WTC11 (cell line): ENCODE measurements around the gene OTUB2.

Experiments used
- CREB1 ChIP-seq: sonication (generic); formaldehyde crosslinking; IDR thresholded peaks from 2 replicates; pipeline ENCODE4 v1.8.0; 2023; ENCODE audit warnings: mild to moderate bottlenecking, missing genetic modification reagents
- FOXP1 ChIP-seq: sonication (generic); formaldehyde crosslinking; IDR thresholded peaks from 2 replicates; pipeline ENCODE4 v1.8.0; 2022; ENCODE audit warnings: missing genetic modification reagents, mild to moderate bottlenecking, moderate library complexity, borderline replicate concordance
- GTF2I ChIP-seq: fragments of 250-450 bp; sonication (Bioruptor Pico); conservative IDR thresholded peaks from 2 replicates; pipeline ENCODE4 v1.4.0; 2021; ENCODE audit warnings: mild to moderate bottlenecking
- NFYB ChIP-seq: sonication (generic); formaldehyde crosslinking; conservative IDR thresholded peaks from 2 replicates; pipeline ENCODE4 v1.8.0; 2022; ENCODE audit warnings: low read depth, missing genetic modification reagents
- NR1H2 ChIP-seq: sonication (generic); formaldehyde crosslinking; IDR thresholded peaks from 2 replicates; pipeline ENCODE4 v1.9.0; 2021; ENCODE audit warnings: mild to moderate bottlenecking, moderate library complexity, missing genetic modification reagents
- TCF7 ChIP-seq: sonication (generic); formaldehyde crosslinking; IDR thresholded peaks from 2 replicates; pipeline ENCODE4 v1.8.0; 2022; ENCODE audit warnings: mild to moderate bottlenecking, low read depth, missing genetic modification reagents, moderate library complexity
- ZNF121 ChIP-seq: sonication (generic); formaldehyde crosslinking; IDR thresholded peaks from 2 replicates; pipeline ENCODE4 v1.8.0; 2023; ENCODE audit warnings: missing genetic modification reagents
- ZNF219 ChIP-seq: sonication (generic); formaldehyde crosslinking; IDR thresholded peaks from 2 replicates; pipeline ENCODE4 v1.8.0; 2023; ENCODE audit warnings: missing genetic modification reagents, mild to moderate bottlenecking, borderline replicate concordance
- TF ChIP-seq, protein P1 (sequence below): fragments of 200-600 bp; IDR thresholded peaks from 2 replicates; pipeline ENCODE4 v1.8.0; 2022; ENCODE audit warnings: antibody characterized with exemption
- TF ChIP-seq, protein P2 (sequence below): fragments of 250-450 bp; sonication (Bioruptor Pico); IDR thresholded peaks from 2 replicates; pipeline ENCODE4 v1.9.0; 2021; ENCODE audit warnings: mild to moderate bottlenecking
- TF ChIP-seq, protein P3 (sequence below): sonication (generic); formaldehyde crosslinking; IDR thresholded peaks from 2 replicates; pipeline ENCODE4 v1.8.1; 2022; ENCODE audit warnings: low read depth, missing genetic modification reagents, borderline replicate concordance
- TF ChIP-seq, protein P4 (sequence below): sonication (generic); formaldehyde crosslinking; IDR thresholded peaks from 2 replicates; pipeline ENCODE4 v1.8.1; 2022; ENCODE audit warnings: low read depth, mild to moderate bottlenecking, moderate library complexity, missing genetic modification reagents, borderline replicate concordance
- TF ChIP-seq, protein P5 (sequence below): sonication (generic); formaldehyde crosslinking; IDR thresholded peaks from 2 replicates; pipeline ENCODE4 v1.8.1; 2023; ENCODE audit warnings: mild to moderate bottlenecking, missing genetic modification reagents, borderline replicate concordance
- TF ChIP-seq, protein P6 (sequence below): sonication (generic); formaldehyde crosslinking; conservative IDR thresholded peaks from 2 replicates; pipeline ENCODE4 v1.8.1; 2022; ENCODE audit warnings: mild to moderate bottlenecking, missing genetic modification reagents

DNA sequence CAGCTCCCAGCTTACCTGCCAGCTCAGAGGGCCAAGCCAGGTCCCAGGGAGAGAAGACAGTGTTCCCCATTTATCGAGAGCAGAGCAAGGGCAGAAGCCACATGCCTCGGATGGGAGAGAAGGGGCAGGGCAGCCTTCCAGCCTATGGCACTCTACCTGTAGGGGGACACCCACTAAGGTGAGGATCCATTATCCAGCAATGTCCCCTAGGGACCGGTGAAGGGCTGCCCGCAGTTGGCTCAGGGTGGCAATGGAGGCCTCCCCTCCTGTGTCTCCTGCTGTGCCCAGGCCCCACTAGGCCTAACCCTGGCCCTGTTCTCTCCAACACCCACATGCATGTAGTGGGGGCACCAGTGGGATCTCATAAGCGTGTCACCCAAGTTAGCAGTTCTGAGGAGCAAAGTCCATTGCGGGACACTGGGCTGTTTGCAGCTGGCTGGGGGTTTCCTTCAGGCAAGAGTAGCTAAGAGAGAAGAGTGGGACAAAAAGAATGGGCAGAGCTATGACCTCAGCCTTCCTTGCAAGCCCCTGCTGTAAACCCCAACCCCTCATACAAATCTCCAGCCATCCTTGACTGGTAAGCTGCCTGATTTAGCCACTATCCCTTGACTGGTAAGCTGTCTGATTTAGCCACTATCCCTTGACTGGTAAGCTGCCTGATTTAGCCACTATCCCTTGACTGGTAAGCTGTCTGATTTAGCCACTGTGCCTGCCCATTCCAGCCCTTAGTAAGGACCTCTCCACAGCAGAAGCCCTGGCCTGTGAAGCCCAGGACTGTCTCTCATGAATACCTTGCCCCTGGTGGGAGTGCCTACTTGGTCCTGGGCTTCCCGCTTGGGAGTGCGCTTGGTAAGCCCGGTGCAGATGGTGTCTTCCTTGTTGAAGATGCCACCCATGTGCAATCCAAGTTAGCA lies 44.6 kb upstream of the OTUB2 start:
- TF ChIP-seq, protein P1, sequence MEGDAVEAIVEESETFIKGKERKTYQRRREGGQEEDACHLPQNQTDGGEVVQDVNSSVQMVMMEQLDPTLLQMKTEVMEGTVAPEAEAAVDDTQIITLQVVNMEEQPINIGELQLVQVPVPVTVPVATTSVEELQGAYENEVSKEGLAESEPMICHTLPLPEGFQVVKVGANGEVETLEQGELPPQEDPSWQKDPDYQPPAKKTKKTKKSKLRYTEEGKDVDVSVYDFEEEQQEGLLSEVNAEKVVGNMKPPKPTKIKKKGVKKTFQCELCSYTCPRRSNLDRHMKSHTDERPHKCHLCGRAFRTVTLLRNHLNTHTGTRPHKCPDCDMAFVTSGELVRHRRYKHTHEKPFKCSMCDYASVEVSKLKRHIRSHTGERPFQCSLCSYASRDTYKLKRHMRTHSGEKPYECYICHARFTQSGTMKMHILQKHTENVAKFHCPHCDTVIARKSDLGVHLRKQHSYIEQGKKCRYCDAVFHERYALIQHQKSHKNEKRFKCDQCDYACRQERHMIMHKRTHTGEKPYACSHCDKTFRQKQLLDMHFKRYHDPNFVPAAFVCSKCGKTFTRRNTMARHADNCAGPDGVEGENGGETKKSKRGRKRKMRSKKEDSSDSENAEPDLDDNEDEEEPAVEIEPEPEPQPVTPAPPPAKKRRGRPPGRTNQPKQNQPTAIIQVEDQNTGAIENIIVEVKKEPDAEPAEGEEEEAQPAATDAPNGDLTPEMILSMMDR: no peak
- TF ChIP-seq, protein P2, sequence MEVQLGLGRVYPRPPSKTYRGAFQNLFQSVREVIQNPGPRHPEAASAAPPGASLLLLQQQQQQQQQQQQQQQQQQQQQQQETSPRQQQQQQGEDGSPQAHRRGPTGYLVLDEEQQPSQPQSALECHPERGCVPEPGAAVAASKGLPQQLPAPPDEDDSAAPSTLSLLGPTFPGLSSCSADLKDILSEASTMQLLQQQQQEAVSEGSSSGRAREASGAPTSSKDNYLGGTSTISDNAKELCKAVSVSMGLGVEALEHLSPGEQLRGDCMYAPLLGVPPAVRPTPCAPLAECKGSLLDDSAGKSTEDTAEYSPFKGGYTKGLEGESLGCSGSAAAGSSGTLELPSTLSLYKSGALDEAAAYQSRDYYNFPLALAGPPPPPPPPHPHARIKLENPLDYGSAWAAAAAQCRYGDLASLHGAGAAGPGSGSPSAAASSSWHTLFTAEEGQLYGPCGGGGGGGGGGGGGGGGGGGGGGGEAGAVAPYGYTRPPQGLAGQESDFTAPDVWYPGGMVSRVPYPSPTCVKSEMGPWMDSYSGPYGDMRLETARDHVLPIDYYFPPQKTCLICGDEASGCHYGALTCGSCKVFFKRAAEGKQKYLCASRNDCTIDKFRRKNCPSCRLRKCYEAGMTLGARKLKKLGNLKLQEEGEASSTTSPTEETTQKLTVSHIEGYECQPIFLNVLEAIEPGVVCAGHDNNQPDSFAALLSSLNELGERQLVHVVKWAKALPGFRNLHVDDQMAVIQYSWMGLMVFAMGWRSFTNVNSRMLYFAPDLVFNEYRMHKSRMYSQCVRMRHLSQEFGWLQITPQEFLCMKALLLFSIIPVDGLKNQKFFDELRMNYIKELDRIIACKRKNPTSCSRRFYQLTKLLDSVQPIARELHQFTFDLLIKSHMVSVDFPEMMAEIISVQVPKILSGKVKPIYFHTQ (CRISPR knock-in tag): no peak
- TF ChIP-seq, protein P3, sequence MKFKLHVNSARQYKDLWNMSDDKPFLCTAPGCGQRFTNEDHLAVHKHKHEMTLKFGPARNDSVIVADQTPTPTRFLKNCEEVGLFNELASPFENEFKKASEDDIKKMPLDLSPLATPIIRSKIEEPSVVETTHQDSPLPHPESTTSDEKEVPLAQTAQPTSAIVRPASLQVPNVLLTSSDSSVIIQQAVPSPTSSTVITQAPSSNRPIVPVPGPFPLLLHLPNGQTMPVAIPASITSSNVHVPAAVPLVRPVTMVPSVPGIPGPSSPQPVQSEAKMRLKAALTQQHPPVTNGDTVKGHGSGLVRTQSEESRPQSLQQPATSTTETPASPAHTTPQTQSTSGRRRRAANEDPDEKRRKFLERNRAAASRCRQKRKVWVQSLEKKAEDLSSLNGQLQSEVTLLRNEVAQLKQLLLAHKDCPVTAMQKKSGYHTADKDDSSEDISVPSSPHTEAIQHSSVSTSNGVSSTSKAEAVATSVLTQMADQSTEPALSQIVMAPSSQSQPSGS: no peak
- no peak for TF ChIP-seq ZNF219 (CRISPR knock-in tag)
- no peak for TF ChIP-seq NFYB (CRISPR knock-in tag)
- TF ChIP-seq FOXP1: no peak
- no peak for TF ChIP-seq CREB1 (CRISPR knock-in tag)
- no peak for TF ChIP-seq ZNF121 (CRISPR knock-in tag)
- TF ChIP-seq, protein P4, sequence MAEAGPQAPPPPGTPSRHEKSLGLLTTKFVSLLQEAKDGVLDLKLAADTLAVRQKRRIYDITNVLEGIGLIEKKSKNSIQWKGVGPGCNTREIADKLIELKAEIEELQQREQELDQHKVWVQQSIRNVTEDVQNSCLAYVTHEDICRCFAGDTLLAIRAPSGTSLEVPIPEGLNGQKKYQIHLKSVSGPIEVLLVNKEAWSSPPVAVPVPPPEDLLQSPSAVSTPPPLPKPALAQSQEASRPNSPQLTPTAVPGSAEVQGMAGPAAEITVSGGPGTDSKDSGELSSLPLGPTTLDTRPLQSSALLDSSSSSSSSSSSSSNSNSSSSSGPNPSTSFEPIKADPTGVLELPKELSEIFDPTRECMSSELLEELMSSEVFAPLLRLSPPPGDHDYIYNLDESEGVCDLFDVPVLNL: no peak
- TF ChIP-seq NR1H2 (CRISPR knock-in tag): no peak
- TF ChIP-seq GTF2I (CRISPR knock-in tag): no peak
- TF ChIP-seq, protein P5, sequence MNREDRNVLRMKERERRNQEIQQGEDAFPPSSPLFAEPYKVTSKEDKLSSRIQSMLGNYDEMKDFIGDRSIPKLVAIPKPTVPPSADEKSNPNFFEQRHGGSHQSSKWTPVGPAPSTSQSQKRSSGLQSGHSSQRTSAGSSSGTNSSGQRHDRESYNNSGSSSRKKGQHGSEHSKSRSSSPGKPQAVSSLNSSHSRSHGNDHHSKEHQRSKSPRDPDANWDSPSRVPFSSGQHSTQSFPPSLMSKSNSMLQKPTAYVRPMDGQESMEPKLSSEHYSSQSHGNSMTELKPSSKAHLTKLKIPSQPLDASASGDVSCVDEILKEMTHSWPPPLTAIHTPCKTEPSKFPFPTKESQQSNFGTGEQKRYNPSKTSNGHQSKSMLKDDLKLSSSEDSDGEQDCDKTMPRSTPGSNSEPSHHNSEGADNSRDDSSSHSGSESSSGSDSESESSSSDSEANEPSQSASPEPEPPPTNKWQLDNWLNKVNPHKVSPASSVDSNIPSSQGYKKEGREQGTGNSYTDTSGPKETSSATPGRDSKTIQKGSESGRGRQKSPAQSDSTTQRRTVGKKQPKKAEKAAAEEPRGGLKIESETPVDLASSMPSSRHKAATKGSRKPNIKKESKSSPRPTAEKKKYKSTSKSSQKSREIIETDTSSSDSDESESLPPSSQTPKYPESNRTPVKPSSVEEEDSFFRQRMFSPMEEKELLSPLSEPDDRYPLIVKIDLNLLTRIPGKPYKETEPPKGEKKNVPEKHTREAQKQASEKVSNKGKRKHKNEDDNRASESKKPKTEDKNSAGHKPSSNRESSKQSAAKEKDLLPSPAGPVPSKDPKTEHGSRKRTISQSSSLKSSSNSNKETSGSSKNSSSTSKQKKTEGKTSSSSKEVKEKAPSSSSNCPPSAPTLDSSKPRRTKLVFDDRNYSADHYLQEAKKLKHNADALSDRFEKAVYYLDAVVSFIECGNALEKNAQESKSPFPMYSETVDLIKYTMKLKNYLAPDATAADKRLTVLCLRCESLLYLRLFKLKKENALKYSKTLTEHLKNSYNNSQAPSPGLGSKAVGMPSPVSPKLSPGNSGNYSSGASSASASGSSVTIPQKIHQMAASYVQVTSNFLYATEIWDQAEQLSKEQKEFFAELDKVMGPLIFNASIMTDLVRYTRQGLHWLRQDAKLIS (CRISPR knock-in tag): no peak
- TF ChIP-seq, protein P6, sequence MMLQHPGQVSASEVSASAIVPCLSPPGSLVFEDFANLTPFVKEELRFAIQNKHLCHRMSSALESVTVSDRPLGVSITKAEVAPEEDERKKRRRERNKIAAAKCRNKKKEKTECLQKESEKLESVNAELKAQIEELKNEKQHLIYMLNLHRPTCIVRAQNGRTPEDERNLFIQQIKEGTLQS: no peak
- TF ChIP-seq TCF7 (CRISPR knock-in tag): no peak
